Islet of Langerhans (tissue), 1 donor: ENCODE results near the gene MGRN1.

Experiments
- FAIRE-seq: peaks from one replicate; lab custom pipeline; 2011; peaks lifted over from hg19 to GRCh38; lab: Jason Lieb, UNC

The MGRN1 gene

DNA sequence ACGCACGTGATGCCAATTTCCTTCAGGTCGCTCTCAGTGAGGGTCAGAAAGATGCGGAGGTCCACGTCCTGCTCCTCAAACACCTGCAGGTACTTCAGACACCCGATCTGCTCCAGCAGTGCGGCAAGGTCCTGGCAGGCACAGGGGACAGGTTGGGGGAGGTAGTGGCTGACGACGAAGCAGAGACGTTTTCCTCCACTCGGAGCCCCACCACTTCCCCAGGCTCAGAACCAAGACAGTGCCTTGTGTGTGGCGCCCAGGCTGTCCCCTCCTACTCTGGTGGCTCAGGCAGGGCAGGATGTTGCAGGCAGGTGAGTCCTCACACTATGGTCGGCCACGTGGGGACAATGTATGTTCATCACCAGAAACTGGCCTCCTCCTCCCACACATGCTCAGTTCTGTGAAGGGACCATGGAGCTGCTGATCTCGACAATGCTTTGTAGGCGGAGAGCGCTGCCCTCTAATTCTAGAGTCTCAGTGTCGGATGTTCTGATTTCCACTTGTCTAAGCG, 74.5 kb downstream of the MGRN1 start:
- FAIRE-seq, result no peak

GRCh38 chr16:4700380-4700996, 75.9 kb downstream of the MGRN1 start:
- no peak for FAIRE-seq

DNA sequence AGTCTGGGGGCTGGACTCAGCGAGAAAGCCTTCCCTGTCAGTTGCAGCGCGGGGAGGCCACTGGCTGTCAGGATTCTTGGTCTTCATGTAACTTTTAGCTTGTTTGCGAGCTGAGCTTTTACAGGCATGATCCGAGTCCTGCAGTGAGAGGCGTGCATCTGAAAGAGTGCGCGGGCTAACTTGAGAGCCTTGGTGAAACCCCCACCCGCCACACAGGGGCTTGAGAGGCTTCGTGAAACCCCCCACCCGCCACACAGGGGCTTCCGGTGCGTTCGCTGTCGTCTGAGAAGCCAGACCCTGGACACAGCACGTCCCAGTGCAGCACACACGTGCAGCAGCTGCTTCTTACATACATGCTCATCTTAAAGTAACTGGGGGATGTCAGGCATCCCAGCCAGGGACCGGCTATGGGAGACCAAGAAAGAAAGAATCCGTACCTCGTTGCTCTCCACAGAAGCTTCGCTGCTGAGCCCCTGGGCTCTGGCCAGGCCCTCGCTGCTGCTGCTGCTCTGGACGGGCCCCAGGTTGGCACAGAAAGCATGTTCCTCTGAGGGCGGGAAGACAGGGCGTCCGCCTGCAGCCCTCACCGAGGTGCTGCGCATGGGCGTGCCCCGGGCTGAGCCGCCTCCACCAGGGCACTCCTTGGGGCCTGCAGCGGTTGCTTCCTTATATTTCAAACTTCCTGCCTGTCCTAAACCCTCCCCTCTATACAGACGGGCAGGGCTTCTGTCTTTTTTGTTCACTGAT, 76.5 kb downstream of the MGRN1 start:
- FAIRE-seq, result no peak

- FAIRE-seq, result no peak
Measured at GRCh38 chr16:4701791-4702465, 77.3 kb downstream of the MGRN1 start.

DNA sequence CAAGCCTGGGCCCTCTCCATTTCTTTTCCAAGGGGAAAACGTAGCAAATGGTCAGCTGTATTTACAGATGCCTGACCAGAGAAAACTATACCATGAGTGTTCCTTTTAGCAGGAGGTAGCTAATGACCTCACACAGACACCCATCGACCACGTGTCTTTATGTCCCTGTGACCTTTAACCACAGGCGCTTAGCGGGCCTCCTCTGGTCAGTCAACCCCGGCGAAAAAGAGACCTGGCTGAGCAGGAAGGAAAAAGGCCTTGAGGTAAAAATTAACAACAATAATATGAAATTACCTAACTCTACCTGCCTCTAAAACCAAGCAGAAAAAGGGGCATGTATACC, 77.8 kb downstream of the MGRN1 start:
- no peak for FAIRE-seq

GRCh38 chr16:4703906-4704305, 79.3 kb downstream of the MGRN1 start:
- no peak for FAIRE-seq

- FAIRE-seq, result no peak
Measured at GRCh38 chr16:4704491-4704890, 79.9 kb downstream of the MGRN1 start.

DNA sequence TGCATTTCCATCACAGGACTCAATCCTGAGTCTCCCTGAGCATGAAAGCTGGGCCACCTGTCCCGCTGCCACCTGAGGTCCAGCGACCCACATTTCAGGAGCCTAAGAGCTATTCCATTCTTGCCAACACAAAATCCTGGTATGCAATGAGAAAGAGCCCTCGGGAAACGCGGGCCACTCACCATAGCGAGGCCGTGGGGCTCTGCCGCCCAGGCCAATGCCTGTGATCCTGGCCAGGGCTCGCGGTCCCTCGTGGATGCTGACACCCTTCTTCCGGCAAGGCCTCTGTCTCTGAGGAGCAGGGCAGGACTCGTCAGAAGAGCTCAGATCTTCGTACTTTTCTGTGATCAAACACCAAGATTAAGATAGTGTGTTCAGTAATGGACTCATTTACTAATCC, 80.3 kb downstream of the MGRN1 start:
- no peak for FAIRE-seq

- no peak for FAIRE-seq
Measured at GRCh38 chr16:4706871-4707270, 82.2 kb downstream of the MGRN1 start.

DNA sequence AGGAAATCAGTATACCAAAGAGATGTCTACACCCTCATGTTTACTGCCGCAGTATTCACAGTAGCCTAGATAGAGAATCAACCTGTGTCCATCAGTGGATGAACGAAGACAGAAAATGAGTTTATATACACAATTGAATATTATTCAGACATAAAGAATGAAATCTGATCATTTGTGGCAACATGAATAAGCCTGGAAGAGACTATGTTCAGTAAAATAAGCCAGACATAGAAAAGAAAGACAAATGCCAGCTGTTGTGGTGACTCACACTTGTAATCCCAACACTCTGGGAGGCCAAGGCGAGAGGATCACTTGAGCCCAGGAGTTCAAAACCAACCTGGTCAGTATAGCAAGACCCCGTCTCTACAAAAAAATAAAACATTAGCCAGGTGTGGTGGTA, 84.9 kb downstream of the MGRN1 start:
- FAIRE-seq, result no peak

- FAIRE-seq, result no peak
Measured at GRCh38 chr16:4713663-4714501, 89.3 kb downstream of the MGRN1 start.

GRCh38 chr16:4714996-4715395, 90.4 kb downstream of the MGRN1 start:
- FAIRE-seq, result no peak

DNA sequence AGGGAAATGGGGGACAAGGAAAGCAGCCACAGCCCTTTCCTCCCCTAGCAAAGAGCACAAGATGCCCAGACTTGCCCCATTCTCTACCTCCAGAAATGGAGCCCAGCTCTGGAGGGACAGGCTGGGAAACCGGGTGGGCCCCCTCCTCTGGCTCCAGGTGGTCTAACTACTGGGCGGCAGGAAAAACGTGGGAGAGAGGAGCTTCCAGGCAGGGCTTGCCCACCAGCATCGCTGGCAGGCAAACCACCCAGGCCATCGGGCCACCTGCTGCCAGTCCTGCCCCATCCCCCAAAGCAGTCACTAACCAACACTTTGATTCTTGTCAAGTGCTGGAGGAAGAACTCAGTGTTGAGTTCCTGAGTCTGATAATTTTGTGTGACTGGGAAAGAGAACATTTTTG, 93.8 kb downstream of the MGRN1 start:
- FAIRE-seq, result no peak

DNA sequence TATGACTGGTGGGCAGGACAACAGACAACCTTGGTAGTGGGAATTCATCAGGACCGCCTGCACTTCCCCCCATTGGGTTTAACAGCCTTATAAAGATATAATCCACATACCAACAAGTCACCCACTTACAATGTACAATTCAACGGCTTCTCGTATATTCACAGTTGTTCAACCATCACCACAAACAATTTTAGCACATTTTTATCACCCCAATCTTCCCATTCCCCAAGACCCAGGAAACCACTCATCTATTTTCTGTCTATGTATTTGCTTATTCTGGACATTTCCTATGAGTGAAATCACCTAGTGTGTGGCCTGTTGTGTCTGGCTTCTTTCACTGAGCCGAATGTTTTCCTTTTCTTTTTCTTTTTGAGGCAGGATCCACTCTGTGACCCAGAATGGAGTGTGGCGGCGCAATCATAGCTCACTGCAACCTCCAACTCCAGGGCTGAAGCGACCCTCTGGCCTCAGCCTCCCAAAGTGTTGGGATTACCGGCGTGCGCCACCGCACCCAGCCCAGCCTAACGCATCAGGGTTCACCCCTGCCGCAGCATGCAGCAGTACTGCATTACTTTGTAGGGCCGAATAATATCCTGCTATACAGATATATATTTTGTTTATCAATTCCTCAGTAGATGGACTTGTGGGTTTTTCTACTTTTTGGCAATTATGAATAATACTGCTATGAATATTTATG, 98.6 kb downstream of the MGRN1 start:
- no peak for FAIRE-seq

DNA sequence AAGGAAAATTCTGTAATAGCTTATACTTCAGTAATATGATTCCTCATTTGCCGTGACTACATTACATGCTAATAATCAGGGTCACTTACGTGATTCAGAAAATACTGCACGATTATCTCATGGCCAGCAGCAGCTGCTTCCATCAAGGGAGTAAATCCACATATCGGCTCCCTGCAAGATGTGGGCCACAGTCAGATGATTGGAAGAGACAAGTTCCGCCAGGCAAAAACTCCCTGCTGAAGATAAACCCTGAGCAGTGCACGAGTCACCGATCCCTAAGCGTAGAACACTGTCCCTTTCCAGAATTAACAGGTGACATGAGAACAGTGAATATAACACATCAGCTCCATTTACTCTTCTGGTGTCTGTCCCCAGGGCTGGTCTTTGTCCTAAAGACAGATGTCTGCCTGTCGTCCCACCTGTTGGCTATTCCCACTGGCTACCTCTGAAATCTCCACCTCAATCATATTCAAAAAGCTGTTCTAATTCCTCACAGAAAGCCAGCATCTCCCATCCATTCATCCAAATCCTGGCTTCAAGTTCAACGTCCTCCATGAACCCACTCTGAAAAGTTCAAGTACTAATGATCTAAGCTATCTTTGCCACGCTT, 100.1 kb downstream of the MGRN1 start:
- FAIRE-seq, result no peak

- FAIRE-seq, result no peak
Measured at GRCh38 chr16:4726616-4727015, 102.0 kb downstream of the MGRN1 start.

- FAIRE-seq, result no peak
Measured at GRCh38 chr16:4728676-4729075, 104.0 kb downstream of the MGRN1 start.

DNA sequence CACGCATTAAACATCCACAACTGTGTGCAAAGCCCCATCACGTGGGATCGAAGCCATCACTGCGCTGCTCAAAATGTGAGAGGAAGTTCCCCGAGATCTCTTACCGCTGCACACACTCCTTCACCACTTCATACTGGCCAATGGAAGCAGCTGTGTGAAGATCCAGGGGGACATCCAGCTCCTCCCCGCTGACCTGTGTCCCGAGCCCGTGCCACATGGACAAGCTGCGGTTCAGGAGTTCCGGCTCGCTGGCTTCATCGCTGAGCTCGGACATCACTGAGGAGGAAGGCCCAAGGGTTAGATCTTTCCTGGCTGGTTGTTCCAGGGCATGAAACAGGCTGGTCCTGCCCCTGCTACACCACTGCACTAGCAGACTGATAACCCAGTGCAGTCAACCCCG, 105.2 kb downstream of the MGRN1 start:
- FAIRE-seq, result no peak

- no peak for FAIRE-seq
Measured at GRCh38 chr16:4733211-4733742, 108.7 kb downstream of the MGRN1 start.

DNA sequence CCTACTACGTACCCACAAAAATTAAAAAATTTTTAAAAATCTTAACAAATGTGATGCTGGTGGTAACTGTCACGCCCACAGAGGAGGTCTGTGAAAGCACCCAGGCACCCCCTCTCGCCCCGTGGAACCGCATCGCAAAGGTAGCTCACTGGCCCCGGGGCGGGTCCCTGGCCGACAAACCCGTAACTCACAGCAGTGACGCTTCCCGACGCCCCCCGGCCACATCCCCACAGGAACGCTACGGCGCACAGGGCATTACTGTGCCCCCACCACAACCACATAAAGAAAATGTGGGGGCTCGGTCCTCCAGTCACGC, 109.1 kb downstream of the MGRN1 start:
- no peak for FAIRE-seq

DNA sequence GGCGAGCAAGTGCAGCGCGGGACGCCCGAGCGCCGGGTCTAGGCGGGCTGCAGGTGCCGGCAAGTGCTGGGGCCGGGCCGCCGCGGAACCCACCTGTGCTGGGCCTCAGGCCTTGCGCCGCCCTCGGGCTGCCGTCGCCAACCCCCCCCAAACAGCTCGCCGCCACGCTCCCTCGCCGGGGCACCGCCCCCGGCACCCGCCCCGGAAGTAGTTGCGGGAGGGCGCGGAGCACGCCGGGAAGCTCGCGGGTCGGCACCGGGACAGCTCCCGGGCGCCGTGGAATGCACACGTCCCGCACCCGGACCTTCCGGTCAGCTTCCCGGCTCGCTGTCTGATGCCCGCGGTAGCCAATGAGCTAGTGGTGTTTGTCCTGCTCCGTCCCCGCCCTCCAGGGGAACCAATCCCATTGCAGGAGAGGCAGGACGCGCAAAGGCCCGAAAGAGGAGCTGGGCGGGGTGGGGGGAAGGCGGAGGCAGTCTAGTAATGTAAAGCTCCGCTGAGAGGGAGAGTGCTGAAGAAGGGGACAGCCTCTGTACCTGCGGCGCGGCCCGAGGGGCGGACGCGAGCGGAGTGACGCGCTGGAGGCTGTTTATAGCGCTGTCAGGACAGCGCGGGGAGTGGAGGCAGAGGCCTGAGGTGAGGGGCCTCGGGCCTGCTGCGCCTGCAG, 109.6 kb downstream of the MGRN1 start, which contains the start of the genes ANKS3 and DNAAF8:
TSS of gene ANKS3 (minus strand) at position 209 of the 667 bp plus-strand sequence. CDS start 4,122 bp downstream, outside the sequence.
TSS of gene DNAAF8 (plus strand) at position 475 of the 667 bp plus-strand sequence. CDS start 1,978 bp downstream, outside the sequence.
- no peak for FAIRE-seq
